ENCODE results near the gene SLC6A3. TPM values are rescaled to one million over a fixed set of nuclear protein-coding genes. Genes with fewer than 3 reads are reported as not detected.

SLC6A3 gene
- total and polyA plus RNA-seq, 9 of the 15 experiments (the other 6 are each of a cell fraction or from before 2014, with no cell fraction given) = not detected

- H3K79me2 ChIP-seq (ENCODE audit: control insufficient read depth, insufficient read depth, low read length) = no peaks in the 10 kb centered on the region
- intact Hi-C loops (cut with micrococcal nuclease) (no loop called here), in situ Hi-C loops (cut with MboI) (no loop called here)
- H3K9me3 ChIP-seq (replicated peaks; ENCODE audit: control insufficient read depth, insufficient read depth, low read depth, low read length) = no peaks in the 10 kb centered on the region
- POLR2A ChIA-PET = no interaction called here
- no peak for FAIRE-seq
- H3K4me2 ChIP-seq (ENCODE audit: insufficient read depth, low read length) = no peak overlapping the region
- H3K4me1 ChIP-seq (replicated peaks in 1 of 2; ENCODE audit: control insufficient read depth in 2 of 2, insufficient read depth in 2 of 2, low read length in 2 of 2) = peaks cover 0 to 20% of the 10 kb centered on the region in 2 experiments; a peak in 1 of 5 replicates
- DNase-seq (ENCODE audit: extremely low read depth in 1 of 4, low spot score in 3 of 4) = no peak
- no peak overlapping the region for H3K9ac ChIP-seq (ENCODE audit: insufficient read depth in 1 of 2, low read depth in 2 of 2, low read length in 2 of 2)
- H4K20me1 ChIP-seq (replicated peaks; ENCODE audit: control insufficient read depth, insufficient read depth, low read length) = peaks cover 27% of the 10 kb centered on the region
- peaks cover 2% of the 10 kb centered on the region for H3K9me1 ChIP-seq (ENCODE audit: control insufficient read depth, insufficient read depth, low read length)
- 36% methylated on average over 12 of the region's 12 CpGs for WGBS (ENCODE audit: insufficient coverage, low coverage, missing lambda C conversion rate)
- H3K4me3 ChIP-seq = no peak overlapping the region
- no peak overlapping the region for H2AFZ ChIP-seq (ENCODE audit: low read depth, low read length)
- no TSS peak for BruUV-seq (replicated peaks)
- H3K36me3 ChIP-seq (ENCODE audit: control insufficient read depth, insufficient read depth, low read length) = peaks cover 7% of the 10 kb centered on the region; the same call in 2 of the 3 replicates
- CTCF ChIA-PET (ENCODE audit: low intra/inter-chr PET ratio) = no interaction called here
- H3K27me3 ChIP-seq (ENCODE audit: control insufficient read depth in 2 of 2, insufficient read depth in 2 of 2, low read length in 2 of 2) = no peaks in the 10 kb centered on the region
- ATAC-seq = no peak; the same call in 2 of the 3 replicates
- H3K27ac ChIP-seq (ENCODE audit: extremely low read depth, low read depth, low read length) = no peak overlapping the region
- TF ChIP-seq HNRNPH1 (optimal IDR thresholded peaks at IDR 0.05; ENCODE audit: low read depth, low read length) = no peak
- no peak for TF ChIP-seq ARID1B (IDR thresholded peaks at IDR 0.05)
- TF ChIP-seq DNMT1 (IDR thresholded peaks at IDR 0.05) = no peak
- no peak for TF ChIP-seq MECOM (CRISPR knock-in tag; IDR thresholded peaks at IDR 0.05)
- TF ChIP-seq TOE1 (IDR thresholded peaks at IDR 0.05; ENCODE audit: borderline replicate concordance) = no peak
- no peak for TF ChIP-seq TOE1 (CRISPR knock-in tag; IDR thresholded peaks at IDR 0.05; ENCODE audit: borderline replicate concordance, low read depth)
- TF ChIP-seq ZNF79 (CRISPR knock-in tag; IDR thresholded peaks at IDR 0.05; ENCODE audit: low read depth) = no peak
- no peak for TF ChIP-seq ZNF232 (CRISPR knock-in tag; IDR thresholded peaks at IDR 0.05)
- no peak for TF ChIP-seq ZNF12 (CRISPR knock-in tag; IDR thresholded peaks at IDR 0.05)
- no peak for TF ChIP-seq MYNN (IDR thresholded peaks at IDR 0.05)
- TF ChIP-seq MYNN (CRISPR knock-in tag; IDR thresholded peaks at IDR 0.05) = no peak
- no peak for TF ChIP-seq BRF2 (IDR thresholded peaks at IDR 0.05; ENCODE audit: borderline replicate concordance, insufficient read depth, insufficient read length)
- TF ChIP-seq CSDE1 (IDR thresholded peaks at IDR 0.05) = no peak
- TF ChIP-seq, protein P1, sequence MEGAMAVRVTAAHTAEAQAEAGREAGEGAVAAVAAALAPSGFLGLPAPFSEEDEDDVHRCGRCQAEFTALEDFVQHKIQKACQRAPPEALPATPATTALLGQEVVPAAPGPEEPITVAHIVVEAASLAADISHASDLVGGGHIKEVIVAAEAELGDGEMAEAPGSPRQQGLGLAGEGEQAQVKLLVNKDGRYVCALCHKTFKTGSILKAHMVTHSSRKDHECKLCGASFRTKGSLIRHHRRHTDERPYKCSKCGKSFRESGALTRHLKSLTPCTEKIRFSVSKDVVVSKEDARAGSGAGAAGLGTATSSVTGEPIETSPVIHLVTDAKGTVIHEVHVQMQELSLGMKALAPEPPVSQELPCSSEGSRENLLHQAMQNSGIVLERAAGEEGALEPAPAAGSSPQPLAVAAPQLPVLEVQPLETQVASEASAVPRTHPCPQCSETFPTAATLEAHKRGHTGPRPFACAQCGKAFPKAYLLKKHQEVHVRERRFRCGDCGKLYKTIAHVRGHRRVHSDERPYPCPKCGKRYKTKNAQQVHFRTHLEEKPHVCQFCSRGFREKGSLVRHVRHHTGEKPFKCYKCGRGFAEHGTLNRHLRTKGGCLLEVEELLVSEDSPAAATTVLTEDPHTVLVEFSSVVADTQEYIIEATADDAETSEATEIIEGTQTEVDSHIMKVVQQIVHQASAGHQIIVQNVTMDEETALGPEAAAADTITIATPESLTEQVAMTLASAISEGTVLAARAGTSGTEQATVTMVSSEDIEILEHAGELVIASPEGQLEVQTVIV (CRISPR knock-in tag; IDR thresholded peaks at IDR 0.05; ENCODE audit: borderline replicate concordance) = no peak
- TF ChIP-seq AFF4 (CRISPR knock-in tag; IDR thresholded peaks at IDR 0.05) = no peak
- TF ChIP-seq, protein P2, sequence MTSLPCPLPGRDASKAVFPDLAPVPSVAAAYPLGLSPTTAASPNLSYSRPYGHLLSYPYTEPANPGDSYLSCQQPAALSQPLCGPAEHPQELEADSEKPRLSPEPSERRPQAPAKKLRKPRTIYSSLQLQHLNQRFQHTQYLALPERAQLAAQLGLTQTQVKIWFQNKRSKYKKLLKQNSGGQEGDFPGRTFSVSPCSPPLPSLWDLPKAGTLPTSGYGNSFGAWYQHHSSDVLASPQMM (CRISPR knock-in tag; IDR thresholded peaks at IDR 0.05) = no peak
- no peak for TF ChIP-seq ZNF134 (CRISPR knock-in tag; conservative IDR thresholded peaks at IDR 0.05)
- no peak for TF ChIP-seq NFRKB (IDR thresholded peaks at IDR 0.05; ENCODE audit: low read depth)
Measured at GRCh38 chr5:1480806-1481205, 35.6 kb upstream of the SLC6A3 start.
